ENCODE data around the gene PTPA.
A peak's percentile ranks its signal among the peaks of the same experiment; 100 is the strongest.

The PTPA gene

GRCh38 chr9:129164246-129164930, 53.2 kb downstream of the PTPA start:
- no peak for TF ChIP-seq GATA3 (IDR thresholded peaks at IDR 0.05; ENCODE audit: low read depth, low read length)
- no peak for TF ChIP-seq GATA2 (IDR thresholded peaks at IDR 0.05; ENCODE audit: low read depth, low read length)

- no peak for TF ChIP-seq GATA3 (IDR thresholded peaks at IDR 0.05; ENCODE audit: low read depth, low read length)
- no peak for TF ChIP-seq GATA2 (IDR thresholded peaks at IDR 0.05; ENCODE audit: low read depth, low read length)
Observed at GRCh38 chr9:129165198-129165597, 54.0 kb downstream of the PTPA start.

- TF ChIP-seq GATA2 (IDR thresholded peaks at IDR 0.05; ENCODE audit: low read depth, low read length) (no peak), GATA3 (IDR thresholded peaks at IDR 0.05; ENCODE audit: low read depth, low read length) (no peak)
Observed at GRCh38 chr9:129166623-129167557, 55.7 kb downstream of the PTPA start.

GRCh38 chr9:129170229-129170628, 59.0 kb downstream of the PTPA start:
- TF ChIP-seq GATA3 (IDR thresholded peaks at IDR 0.05; ENCODE audit: low read depth, low read length) (no peak), GATA2 (IDR thresholded peaks at IDR 0.05; ENCODE audit: low read depth, low read length) (no peak)

GRCh38 chr9:129171993-129172751, 61.0 kb downstream of the PTPA start:
- TF ChIP-seq GATA2 (IDR thresholded peaks at IDR 0.05; ENCODE audit: low read depth, low read length) (no peak), GATA3 (IDR thresholded peaks at IDR 0.05; ENCODE audit: low read depth, low read length) (no peak)

GRCh38 chr9:129172816-129173215, 61.6 kb downstream of the PTPA start:
- TF ChIP-seq GATA2 (IDR thresholded peaks at IDR 0.05; ENCODE audit: low read depth, low read length) = no peak
- TF ChIP-seq GATA3 (IDR thresholded peaks at IDR 0.05; ENCODE audit: low read depth, low read length) = no peak

GRCh38 chr9:129173296-129174101, 62.3 kb downstream of the PTPA start:
- TF ChIP-seq GATA3 (IDR thresholded peaks at IDR 0.05; ENCODE audit: low read depth, low read length) (no peak), GATA2 (IDR thresholded peaks at IDR 0.05; ENCODE audit: low read depth, low read length) (no peak)

- no peak for TF ChIP-seq GATA2 (IDR thresholded peaks at IDR 0.05; ENCODE audit: low read depth, low read length)
- no peak for TF ChIP-seq GATA3 (IDR thresholded peaks at IDR 0.05; ENCODE audit: low read depth, low read length)
Observed at GRCh38 chr9:129174102-129174723, 63.0 kb downstream of the PTPA start.

- TF ChIP-seq GATA3 (IDR thresholded peaks at IDR 0.05; ENCODE audit: low read depth, low read length) = no peak
- TF ChIP-seq GATA2 (IDR thresholded peaks at IDR 0.05; ENCODE audit: low read depth, low read length) = no peak
Observed at GRCh38 chr9:129174724-129175514, 63.7 kb downstream of the PTPA start.

GRCh38 chr9:129175515-129175824, 64.3 kb downstream of the PTPA start:
- TF ChIP-seq GATA3 (IDR thresholded peaks at IDR 0.05; ENCODE audit: low read depth, low read length) = no peak
- no peak for TF ChIP-seq GATA2 (IDR thresholded peaks at IDR 0.05; ENCODE audit: low read depth, low read length)

GRCh38 chr9:129175825-129176633, 64.8 kb downstream of the PTPA start:
- TF ChIP-seq GATA2 (IDR thresholded peaks at IDR 0.05; ENCODE audit: low read depth, low read length) = peak; percentile 40
- TF ChIP-seq GATA3 (IDR thresholded peaks at IDR 0.05; ENCODE audit: low read depth, low read length) = no peak
